Measurements from ENCODE around the gene TMEM201.

DNA sequence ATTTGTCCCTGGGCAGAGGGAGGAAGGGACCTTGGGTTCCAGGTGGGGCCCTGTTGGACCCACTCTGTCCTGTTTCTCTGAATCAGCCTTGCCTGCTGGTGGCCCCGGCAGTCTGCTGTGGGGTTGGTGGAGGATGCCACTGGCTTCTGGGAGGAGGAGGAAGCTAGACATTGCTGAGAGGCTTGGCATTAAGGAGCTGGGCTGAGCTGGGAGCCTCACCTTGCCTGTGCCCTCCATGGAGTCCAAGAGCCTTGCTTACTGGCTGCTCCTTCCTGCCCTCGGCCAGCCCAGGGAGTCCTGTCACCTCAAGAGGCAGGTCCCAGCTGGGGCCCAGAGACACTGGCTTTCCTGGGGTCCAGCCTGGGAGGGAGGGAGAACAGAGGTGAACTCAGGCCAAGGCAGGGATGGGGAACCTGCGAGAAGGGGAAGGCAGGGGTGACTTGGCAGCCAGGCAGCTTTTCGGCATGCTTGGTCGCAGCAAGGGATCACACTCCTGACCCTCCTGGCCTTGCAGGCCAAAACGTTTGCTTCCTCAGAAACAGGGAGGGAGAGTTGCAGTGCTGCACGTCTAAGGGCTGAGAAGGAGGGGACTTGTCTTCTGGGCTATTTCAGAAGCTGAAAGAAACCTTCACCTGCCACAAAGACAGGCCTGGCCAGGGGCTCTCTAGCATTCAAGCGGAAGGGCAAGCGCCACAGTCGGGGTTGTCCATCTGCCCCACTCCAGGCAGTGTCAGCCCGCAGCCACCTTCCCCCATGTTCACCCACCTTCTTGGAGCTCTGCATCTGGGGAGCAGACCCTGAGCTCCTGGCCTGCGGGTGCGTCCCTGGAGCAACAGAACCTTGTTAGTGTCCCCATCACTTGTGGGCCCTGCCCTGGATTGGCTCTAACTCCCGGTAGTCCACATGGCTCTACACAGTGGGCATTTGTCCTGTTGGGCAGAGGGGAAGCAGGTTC lies 8.9 kb downstream of the TMEM201 start:
- TF ChIP-seq, protein P1, sequence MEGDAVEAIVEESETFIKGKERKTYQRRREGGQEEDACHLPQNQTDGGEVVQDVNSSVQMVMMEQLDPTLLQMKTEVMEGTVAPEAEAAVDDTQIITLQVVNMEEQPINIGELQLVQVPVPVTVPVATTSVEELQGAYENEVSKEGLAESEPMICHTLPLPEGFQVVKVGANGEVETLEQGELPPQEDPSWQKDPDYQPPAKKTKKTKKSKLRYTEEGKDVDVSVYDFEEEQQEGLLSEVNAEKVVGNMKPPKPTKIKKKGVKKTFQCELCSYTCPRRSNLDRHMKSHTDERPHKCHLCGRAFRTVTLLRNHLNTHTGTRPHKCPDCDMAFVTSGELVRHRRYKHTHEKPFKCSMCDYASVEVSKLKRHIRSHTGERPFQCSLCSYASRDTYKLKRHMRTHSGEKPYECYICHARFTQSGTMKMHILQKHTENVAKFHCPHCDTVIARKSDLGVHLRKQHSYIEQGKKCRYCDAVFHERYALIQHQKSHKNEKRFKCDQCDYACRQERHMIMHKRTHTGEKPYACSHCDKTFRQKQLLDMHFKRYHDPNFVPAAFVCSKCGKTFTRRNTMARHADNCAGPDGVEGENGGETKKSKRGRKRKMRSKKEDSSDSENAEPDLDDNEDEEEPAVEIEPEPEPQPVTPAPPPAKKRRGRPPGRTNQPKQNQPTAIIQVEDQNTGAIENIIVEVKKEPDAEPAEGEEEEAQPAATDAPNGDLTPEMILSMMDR (IDR thresholded peaks at IDR 0.05) = no peak
- no peak for TF ChIP-seq ZFX (IDR thresholded peaks at IDR 0.05; ENCODE audit: borderline replicate concordance)

All from 22Rv1 (cell line).